Measurements from ENCODE around the gene ZDHHC14.
"Not testable (repeated sequence)": the region's sequence is repeated elsewhere in the genome, so short reads cannot be mapped to it uniquely, and the experiment has no call there.

ZDHHC14 gene

DNA sequence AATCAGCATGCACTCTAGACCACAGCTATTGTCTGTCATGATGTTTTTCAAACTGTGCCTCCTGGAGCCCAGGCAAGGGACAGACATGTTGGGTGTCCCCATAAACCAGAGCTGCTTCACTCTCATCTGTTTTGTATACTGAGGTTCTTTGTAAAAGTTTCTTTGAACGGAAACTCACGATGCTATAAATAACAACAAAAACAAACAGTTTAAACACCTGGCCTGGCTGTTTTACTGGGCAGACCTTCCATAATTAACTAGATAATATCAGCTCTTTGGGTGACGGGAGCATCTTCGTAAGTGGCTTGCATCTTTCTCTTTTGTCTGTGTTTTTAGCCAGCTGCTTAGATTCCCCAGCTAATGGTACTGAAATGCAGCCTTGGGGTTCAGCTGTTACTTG, 190.3 kb downstream of the ZDHHC14 start:
- no peak for DNase-seq (ENCODE audit: low read depth in 3 of 3)

DNA sequence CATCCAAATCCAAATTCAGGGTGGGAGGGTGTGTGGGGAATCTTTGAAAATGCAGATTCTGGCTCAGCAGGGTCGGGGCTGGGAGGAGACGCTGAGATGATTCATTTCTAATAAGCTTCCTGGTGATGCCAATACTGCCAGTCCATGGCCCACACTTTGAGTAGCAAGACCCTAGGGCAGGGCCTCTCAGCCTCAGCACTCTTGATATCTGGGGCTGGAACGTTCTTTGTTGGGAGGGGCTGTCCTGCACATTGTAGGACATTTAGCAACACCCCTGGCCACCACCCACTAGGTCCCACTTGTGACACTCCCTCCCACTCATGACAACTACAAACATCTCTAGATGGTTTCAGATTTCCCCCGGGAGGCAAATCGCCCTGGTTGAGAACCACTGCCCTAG, 191.0 kb downstream of the ZDHHC14 start:
- DNase-seq (ENCODE audit: low read depth in 3 of 3): no peak

DNA sequence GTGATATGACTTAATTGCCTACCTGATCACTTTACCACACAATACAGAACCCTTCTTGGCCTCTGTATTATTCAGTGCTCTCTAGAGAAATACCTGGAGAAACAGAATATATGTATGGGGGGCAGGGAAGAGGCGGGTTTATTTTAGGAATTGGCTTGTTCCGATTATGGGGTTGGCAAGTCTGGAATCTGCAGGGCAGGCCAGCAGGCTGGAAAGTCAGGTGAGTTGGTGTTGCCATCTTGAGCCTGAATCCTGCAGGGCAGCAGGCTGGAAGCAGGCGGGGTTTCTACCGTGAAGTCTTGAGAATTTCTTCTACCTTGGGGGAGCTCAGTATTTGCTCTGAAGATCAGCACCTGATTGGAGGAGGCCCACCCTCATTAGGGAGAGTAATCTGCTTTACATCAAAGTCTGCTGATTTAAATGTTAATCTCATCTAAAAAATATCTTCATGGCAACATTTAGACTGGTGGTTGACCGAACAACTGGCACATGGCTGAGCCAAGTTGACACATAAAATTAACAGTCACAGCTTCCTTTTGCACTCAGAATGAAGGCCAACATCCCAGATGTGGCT, 193.9 kb downstream of the ZDHHC14 start:
- DNase-seq (ENCODE audit: low read depth in 3 of 3): no peak

DNA sequence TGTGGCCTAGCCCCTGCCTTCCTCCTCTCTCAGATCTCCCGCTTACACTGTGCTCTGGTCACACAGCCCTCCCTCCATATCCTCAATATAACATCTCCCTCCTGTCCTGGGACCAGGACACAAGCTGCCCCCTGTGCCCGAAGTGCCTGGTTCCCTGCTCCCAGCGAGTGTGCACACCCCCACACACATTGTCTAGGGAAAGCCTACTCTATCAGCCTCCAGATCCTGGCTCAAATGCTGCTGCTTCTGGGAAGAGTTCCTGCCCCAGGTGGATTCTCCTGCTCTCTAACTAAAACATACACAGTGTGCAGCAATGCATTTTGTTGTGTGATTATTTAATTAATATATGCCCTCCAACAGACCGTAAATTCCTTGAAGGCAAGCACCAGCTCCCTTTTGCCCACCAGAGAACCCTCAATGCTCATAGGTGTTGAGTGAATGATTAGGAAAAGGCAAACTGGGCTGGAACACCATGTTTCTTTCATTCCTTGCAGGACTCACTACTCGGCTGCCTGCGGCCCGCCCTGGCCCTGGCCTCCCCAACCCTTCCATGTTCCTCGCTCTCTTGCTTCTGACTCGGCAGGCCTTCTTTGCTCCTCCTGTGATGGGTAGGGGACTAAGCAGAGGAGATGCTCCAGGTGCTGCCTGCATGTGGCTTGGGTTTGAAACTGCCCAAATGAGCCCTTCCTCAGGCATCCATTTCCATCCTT, 194.6 kb downstream of the ZDHHC14 start:
- no peak for DNase-seq (ENCODE audit: low read depth in 3 of 3)

DNA sequence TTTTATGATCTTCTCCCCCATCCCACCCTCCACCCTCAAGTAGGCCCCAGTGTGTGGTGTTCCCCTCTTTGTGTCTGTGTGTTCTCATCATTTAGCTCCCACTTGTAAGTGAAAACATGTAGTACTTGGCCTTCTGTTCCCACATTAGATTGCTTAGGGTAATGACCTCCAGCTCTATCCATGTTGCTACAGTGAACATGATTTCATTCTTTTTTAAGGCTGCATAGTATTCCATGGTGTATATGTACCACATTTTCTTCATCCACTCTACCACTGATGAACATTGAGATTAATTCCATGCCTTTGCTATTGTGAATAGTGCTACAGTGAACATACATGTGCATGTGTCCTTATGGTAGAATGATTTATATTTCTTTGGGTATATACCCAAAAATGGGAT, 196.0 kb downstream of the ZDHHC14 start:
- DNase-seq (ENCODE audit: low read depth in 3 of 3): not testable (repeated sequence)

DNA sequence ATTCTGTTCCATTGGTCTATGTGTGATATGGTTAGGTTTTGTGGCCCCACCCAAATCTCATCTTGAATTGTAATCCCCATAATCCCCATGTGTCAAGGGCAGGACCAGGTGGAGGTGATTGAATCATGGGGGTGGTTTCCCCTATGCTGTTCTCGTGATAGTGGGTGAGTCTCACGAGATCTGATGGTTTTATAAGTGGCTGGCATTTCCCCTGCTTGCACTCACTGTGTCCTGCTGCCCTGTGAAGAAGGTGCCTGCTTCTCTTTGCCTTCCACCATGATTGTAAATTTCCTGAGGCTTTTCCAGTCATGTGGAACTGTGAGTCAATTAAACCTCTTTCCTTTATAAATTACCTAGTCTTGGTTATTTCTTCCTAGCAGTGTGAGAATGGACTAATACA, 197.5 kb downstream of the ZDHHC14 start:
- DNase-seq (ENCODE audit: low read depth in 3 of 3): not testable (repeated sequence)

DNA sequence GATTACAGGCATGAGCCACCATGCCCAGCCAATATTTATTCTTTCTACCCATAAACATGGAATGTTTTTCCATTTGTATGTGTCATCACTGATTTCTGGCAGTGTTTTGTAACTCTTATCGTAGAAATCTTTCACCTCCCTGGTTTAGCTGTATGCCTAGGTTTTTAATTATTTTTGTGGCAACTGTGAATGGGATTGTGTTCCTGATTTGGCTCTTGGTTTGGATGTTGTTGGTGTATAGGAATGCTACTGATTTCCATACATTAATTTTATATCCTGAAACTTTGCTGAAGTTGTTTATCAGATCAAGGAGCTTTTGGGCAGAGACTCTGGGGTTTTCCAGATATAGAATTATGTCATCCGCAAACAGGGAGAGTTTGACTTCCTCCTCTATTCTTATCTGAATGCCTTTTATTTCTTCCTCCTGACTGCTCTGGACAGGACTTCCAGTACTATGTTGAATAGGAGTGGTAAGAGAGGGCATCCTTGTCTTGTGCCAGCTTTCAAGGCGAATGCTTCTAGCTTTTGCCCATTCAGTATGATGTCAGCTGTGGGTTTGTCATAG, 198.6 kb downstream of the ZDHHC14 start:
- no peak for DNase-seq (ENCODE audit: low read depth in 3 of 3)

DNA sequence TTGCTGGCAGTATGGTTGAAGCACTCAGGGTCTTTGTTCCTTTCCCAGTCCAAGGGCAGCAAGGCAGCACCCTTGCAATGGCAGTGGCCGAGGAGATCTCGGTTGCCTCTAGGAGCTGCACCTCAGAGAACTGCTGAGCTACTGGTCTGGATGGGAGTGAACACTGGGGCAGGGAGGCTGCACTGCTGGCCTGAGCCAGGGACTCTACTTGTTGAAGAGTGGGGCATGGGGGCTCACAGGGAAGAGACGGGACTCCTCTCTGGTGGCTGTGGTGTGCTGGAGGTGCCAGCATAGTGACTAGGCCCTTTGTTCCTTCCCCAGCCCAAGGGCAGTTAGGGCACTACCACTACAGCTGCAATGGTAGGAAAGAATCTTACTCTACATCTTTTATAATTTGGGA, 203.0 kb downstream of the ZDHHC14 start:
- DNase-seq (ENCODE audit: low read depth in 3 of 3): no peak

DNA sequence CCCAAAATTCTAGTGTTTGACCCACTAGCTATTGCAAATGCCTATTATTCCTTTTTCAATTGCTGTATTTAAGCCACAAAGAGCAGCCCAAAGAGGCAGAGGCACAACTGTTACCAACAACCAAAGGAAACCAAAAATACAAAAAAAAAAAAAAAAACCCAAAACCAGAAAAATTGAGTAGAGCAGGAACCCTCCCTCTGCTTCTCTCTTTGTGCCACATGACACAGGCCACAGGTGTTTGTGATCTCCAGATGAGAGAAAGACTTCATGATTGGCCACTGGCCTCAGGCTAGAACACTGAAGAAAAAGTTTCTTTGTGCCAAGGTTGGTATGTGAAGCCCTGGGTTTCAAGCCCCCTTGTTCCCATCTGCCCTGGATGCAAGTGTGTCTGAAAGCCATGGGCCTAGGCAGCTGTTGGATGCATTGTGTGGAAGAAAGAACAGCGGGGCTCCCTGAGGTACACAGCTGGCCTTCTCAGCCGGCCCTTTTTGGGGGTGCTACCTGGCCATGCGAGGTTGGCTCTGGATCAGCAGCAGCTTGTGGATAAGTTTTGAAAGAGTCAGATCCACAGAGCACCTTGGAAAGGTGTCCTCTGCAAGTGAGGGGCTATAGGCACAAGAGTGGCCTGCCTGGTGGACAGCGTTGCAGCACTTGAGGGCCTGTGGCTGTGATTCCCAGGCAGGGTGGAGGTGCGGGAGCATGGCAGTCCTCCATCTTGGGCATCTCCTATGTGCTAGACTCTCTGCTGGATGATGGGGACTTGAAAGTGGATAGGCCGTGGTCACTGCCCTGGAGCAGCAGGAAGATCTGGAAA, 204.5 kb downstream of the ZDHHC14 start:
- no peak for DNase-seq (ENCODE audit: low read depth in 3 of 3)

DNA sequence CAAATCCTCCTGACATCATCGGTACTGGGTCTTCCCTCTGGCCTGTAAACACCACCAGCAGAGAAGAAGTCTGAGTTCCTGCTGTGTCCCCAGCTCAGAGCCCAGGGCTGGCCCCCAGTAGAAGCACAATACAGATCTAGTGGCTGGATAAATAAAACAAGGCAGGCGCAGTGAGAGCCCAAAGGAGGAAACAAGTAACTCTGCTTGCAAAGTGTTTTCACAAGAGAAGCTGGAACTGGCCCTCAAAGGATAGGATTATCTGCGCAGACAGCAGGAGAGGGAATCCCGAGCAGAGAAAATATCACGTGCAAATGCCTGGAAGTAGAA, 205.1 kb downstream of the ZDHHC14 start:
- no peak for DNase-seq (ENCODE audit: low read depth in 3 of 3)

DNA sequence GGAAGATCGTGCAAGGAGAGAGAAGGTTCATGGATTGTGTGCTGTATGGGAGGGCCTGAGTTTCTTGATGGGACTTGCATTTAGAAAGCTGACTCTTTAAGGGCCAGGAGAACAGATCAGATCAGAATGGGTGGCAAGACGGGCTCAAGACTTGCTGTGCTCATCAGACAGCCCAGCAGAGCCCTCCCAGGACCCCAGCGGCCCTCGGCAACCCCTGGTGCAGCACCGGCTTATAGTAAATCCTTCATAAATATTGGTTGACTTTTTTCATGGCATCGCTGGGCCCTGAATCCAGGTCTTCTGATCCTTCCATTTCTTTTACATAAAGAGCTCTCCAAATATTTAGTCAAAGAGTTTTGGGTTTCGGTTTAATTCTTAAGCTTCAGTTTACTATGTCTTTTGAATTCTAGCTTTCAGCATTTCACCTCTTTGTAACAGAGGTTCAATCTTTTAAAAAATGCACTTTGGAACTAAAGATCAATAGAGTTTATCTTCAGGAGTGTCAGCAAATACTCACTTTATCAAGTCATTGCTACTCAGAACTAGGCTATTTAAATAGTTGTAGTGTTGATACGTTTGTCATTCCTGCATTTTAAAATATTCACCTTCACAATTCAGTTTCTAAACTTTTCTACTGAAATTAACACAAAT, 205.6 kb downstream of the ZDHHC14 start:
- DNase-seq (ENCODE audit: low read depth in 3 of 3): no peak

DNA sequence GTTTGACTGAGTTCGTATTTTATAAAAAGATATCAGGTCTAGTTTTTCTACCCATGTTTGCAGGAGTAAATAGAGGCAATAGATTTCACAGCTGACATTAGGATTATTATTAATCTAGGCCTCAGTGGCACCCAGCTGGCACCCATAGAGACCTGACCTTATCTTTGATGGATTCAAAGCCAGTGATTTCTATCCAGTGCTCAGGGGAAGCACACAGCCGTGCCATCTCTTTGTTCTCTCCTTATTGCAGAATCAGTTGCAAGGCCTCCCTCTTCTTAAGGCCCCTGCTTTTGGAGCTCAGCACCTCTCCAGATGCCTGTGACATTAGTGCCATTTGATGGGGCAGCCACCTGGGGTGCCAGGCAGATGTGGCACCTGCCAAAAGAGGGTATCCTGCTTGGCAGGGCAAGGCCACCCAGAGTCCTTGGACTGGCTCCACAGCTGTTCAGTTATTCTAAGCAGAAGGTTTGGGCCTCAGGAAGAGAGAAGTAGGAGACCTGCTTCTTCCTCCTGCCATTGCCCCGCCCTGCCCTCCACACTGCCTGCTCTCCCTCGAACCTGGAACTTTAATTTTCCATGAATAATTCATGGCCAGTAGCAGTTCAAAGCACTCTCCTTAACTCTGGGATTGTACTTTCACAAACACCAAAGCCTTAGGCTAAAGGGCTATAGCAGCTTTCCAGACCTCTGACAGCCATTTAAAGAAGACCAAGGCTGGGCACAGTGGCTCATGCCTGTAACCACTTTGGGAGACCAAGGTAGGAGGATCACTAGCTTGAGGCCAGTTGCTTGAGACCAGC, 206.3 kb downstream of the ZDHHC14 start:
- no peak for DNase-seq (ENCODE audit: low read depth in 3 of 3)

DNA sequence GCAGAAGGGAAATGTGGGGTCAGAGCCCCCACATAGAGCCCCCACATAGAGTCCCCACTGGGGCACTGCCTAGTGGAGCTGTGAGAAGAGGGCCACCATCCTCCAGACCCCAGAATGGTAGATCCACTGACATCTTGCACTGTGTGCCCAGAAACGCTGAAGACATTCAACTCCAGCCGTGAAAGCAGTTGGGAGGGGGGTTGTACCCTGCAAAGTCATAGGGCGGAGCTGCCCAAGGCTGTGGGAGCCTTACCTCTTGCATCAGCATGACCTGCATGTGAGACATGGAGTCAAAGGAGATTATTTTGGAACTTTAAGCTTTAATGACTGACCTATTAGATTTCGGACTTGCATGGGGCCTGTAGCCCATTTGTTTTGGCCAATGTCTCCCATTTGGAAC, 209.7 kb downstream of the ZDHHC14 start:
- DNase-seq (ENCODE audit: low read depth in 3 of 3): not testable (repeated sequence)

DNA sequence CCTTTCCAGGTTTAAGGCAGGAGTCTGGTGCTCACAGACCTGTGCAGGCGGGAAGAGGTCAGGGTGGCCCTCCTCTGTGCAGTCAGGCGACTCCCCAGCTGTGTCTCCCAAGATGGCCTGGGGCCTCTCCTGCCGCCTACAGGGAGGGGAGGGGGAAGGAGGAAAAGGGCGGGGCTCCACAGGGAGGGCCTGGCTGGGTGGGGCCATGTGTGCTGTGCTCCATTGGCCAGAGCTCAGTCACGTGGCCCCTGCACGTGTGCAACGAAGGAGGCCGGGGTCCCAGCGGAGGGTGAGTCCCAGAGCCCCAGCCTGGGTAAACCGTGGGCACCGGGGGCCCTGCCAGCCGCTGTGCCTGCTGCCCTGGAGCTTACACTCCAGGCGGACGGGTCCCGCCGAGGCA, 211.6 kb downstream of the ZDHHC14 start:
- no peak for DNase-seq (ENCODE audit: low read depth in 3 of 3)

DNA sequence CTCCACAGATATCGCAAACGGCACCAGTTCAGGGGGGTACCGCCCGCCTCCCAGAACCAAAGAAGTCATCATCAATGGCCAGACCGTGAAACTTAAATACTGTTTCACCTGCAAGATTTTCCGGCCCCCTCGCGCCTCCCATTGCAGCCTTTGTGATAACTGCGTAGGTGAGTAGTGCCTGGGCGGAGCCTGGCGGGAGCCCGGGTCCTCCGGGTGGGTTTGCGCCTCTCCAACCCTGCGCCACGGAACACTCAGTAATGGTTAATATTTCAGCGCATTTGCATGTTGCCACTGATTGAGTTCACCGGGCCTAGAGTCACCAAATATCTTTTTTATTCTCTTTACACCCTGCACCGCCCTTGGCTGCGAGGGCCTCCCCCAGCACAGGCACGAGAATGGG, 212.0 kb downstream of the ZDHHC14 start:
- no peak for DNase-seq (ENCODE audit: low read depth in 3 of 3)

DNA sequence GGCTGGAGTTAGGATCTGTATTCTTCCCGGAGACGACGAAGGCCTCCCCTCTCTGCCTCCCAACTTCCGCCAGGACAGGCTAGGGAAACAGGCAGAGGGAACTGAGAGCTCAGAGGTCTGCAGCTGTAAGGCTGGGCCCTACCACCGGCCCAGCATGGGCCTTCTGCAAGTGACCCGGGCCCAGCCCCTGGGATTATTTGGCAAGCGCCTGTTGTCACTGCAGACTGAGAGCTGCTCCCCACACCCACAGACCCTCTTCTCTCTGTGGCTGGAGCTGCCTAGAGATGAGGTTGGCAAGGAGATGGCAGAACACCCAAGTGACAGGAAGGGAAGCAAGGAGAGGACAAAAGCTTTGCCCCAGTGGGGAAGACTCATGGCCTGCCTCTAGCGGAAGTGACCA, 212.6 kb downstream of the ZDHHC14 start:
- no peak for DNase-seq (ENCODE audit: low read depth in 3 of 3)

DNA sequence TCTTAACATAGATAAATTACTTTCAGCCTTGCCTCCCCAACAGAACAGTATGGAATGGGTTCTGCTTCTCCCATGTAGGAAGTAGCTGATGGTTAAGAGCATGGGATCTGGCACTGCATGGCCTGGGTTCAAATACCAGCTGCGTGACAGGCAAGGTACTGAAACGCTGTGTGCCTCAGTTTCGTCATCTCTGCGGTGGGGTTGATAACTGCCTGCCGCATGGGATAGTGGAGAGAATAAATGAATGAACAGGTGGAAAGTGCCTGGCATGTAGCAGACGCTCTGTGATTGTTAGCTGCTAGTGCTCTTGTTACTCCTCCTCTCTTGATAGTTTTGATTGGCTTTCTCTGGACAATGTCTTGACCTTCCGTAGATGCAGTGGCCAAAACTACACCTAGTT, 213.3 kb downstream of the ZDHHC14 start:
- DNase-seq (ENCODE audit: low read depth in 3 of 3): no peak

DNA sequence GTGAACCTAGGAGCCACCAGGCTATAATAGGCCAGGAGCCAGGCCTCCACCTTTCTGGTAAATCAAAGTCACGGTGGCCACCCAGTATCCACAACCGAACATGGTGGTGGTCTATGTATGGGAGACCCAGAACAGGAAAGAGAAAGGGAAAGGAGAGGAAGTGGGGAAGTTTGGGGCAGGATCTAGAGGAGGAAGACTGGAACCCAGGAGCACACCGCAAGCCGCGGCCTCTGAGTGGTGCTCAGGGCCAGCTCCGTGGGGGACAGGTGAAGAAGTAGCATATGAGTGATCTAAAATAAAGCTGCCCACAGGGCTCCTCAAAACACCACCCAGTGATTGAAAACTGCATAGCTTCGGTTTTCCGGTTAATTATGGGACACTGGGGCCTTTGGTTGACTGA, 214.8 kb downstream of the ZDHHC14 start:
- DNase-seq (ENCODE audit: low read depth in 3 of 3): no peak

DNA sequence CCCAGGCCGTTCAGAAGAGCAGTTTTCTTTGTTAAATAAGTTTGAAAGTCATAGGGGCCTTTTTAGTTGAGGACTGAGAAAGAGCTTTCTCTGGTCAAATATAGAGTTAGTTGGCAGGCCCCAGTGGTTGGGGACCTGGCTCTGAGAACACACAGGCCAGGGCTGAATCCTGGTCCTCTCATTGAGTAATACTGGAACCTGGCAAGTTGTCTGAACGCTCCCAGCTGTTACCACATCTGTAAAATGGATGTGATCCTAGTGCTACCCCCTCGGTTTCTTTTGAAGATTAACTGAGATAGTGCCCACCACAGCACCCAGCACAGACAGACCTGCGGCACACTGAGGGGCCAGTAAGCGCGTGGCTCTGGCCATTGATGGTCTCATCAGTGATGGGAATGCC, 215.5 kb downstream of the ZDHHC14 start:
- no peak for DNase-seq (ENCODE audit: low read depth in 3 of 3)

DNA sequence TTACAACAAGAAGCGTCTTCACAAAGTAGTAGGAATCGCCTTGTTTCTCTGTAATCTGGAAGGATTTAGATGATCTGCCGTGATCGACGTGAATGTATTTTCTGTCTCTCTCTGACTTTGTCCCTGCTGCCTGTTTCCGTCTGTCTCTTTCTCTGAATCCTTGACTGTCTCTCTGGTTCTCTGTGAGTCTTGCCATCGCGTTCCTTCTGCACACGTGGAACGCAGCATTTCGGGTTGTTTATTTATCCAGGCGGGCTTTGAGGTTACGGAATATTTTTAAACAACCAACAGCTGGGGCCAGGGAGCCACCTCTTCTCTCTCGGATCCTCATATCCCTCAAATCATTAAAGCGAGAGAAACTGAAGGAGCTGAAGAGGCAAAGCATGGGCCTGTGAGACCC, 215.9 kb downstream of the ZDHHC14 start:
- DNase-seq (ENCODE audit: low read depth in 3 of 3): no peak

DNA sequence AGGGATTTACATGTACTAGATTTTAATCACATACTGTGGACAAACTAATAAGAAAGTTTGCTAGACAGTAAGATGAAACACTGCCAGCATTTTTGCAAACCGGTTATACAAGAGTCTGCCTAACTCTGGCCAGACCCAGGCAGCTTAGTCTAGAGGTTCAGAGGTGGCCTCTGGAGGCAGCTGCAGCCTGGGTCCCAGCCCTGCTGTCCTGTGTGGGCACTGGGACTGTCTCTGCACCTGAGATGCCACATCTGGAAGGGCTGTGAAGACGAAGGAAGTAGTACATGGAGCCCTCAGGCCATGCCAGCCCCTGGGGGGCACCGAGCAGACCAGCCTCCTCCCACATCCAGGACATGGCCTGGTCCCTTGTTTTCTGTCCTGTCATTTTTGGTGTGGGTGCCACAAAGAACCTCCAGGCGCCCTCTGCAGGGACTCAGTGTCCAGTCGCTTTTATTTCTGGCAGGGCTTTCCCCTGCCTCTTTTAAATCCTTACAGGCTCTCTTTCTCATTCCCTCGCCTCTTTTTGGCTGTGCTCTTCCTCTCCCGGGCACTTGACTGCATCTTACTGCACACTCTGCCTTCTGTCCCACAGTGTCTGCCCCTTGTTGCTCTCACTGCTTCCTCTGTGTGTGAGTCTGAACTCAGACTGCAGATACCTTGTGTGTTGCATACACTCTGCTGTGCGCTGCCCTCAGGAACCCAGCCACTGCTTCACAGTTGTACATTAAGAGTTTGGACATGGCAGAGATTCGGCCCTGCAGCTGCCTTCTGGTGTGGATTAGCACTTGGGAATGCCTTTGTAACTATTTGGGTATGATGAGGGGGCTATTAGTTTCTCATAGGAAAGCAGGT, 216.7 kb downstream of the ZDHHC14 start:
- peak in 1 of 3 donors; percentile 8 for DNase-seq (ENCODE audit: low read depth in 3 of 3)
